Muscle of arm (tissue), 12 donors: ENCODE results near the gene ZNF584. TPM values are rescaled to one million over a fixed set of nuclear protein-coding genes. Genes with fewer than 3 reads are reported as not detected.

Source experiments
- DNase-seq: peaks from one replicate; pipeline ENCODE4 v3.0.0-alpha.2; 2013
- polyA plus RNA-seq, 12 donors: library from polyadenylated mRNA; unstranded; fragments of 120-200 nt; gene quantifications; one replicate each; pipeline ENCODE4 v1.2.1, GENCODE V29; 2013; ENCODE audit not compliant: insufficient read length in 12 of 12

Gene ZNF584
- polyA plus RNA-seq, 12 donors, result 4.6 to 7.0 (median 5.9) TPM; not detected in 2

DNA sequence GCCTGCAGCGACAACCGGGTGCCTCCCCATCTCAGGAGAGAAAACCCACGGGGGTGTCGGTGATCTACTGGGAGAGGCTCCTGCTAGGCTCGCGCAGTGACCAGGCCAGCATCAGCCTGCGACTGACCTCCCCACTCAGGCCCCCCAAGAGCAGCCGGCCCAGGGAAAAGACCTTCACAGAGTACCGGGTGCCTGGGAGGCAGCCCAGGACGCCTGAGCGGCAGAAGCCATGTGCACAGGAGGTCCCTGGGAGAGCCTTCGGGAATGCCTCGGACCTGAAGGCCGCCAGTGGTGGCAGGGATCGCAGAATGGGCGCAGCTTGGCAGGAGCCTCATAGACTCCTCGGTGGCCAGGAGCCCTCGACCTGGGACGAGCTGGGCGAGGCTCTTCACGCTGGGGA, 46.9 kb downstream of the ZNF584 start:
- no peak for DNase-seq

DNA sequence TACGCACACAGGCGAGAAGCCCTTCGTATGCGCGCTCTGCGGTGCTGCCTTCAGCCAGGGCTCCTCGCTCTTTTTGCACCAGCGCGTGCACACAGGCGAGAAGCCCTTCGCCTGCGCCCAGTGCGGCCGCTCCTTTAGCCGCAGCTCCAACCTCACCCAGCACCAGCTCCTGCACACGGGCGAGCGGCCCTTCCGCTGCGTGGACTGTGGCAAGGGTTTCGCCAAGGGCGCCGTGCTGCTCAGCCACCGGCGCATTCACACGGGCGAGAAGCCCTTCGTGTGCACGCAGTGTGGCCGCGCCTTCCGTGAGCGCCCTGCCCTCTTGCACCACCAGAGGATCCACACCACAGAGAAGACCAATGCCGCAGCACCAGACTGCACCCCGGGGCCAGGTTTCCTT, 47.7 kb downstream of the ZNF584 start:
- no peak for DNase-seq

DNA sequence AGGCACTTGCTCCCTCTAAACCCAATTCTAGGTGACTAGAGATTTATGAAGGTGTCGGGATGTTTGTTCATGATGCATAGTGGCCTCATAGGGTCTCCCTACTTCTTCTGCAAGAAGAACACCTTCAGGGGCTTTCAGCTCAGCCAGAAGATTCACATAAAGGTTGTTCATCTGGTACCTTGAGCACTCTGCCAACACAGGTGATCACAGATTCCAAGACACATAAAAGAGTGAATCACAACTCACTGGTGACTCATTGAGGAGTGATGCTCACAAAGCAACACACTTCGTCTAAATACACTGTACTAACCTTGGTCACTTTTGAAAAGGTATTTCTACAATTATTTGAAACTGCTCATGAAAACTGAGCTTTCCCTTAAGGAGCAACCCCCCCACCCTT, 51.6 kb downstream of the ZNF584 start:
- no peak for DNase-seq

DNA sequence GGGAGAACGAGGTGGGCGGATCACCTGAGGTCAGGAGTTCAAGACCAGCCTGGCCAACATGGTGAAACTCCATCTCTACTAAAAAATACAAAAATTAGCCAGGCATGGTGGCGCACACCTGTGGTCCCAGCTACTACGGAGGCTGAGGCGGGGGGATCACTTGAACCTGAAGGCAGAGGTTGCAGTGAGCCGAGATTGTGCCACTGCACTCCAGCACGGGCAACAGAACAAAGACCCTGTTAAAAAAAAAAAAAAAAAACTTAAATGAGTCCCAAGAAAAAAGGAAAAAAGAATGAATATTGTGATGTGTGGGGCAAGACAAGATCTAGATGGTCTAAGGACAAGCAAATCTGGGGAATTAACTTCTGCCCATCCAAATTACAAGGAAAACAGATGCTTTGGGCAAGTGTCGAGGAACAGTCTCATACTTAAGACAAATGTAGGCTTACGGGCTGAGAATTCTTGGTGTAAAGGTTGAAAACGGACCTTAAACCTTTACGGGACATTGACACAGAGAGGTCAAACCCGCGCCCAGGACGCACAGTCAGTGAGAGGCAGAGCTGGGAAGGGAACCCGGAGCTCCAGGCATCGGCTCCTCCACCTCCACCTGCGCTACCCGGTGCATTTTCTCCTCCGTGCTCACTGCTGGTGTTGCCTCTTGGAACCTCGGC, 57.8 kb downstream of the ZNF584 start:
- no peak for DNase-seq

DNA sequence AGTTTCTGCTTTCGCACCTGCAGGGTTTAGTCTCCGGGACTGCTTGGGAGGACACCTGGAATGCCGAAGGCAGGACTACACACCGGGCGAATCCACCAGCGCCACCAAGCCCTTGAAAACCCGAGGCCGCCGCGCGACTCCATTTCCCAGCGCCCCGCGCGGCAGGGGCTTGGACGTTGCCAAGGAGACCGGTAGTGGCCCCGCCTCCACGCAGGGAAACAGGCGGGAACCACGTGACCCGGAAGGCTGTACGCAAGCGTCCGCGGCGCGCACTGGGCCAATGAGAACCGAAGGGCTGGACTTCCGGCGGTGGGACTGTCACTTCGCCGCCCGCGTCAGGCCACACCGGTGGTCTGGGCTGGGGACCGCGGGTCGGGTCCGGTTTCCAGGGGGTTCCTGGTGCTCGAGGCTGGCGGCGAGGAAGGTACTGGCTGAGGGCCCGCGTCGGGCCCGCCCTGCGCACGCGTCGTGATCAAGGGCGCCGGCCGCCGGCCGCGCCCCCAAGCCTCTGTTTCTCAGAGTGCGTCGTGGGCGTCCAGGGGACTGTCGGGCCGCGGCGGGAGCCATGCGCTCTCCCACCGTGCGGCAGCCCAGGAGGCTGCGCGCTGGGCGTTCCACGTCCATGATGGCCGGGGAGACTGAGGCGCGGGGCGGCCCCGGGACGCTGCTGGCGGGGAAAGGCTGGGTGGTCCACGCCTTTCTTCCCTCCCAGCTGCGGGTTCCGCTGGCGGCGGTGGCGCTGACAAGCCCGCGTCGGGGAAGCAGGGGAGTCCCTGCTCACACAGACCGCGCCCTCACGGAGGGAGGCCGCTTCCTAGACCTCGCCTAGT, 58.5 kb downstream of the ZNF584 start, which contains the start of gene ZNF324:
Gene ZNF324, plus strand, starts transcription at position 321 of the 830 bp plus-strand sequence. CDS start 2,106 bp downstream, outside the sequence.
- peak; percentile 98 for DNase-seq

Other genes with a start within 250 kb of the ZNF584 start
- gene ZNF274, start 225.6 kb upstream of the ZNF584 start, polyA plus RNA-seq, result 10 to 100 TPM in 4 of 12 donors, 1 to 10 TPM in 7, not detected in 1; 7.6 to 21.2 (median 9.4) TPM
- gene ZNF544, start 179.7 kb upstream of the ZNF584 start, polyA plus RNA-seq, result 10 to 100 TPM in 11 of 12 donors, not detected in 1; 13.0 to 24.3 (median 16.1) TPM
- gene ZNF8, start 129.7 kb upstream of the ZNF584 start, polyA plus RNA-seq, result 1 to 10 TPM in 11 of 12 donors, not detected in 1; 4.0 to 7.0 (median 5.6) TPM
- 10 to 100 TPM in 11 of 12 donors, not detected in 1; 25.9 to 51.7 (median 28.4) TPM for gene ERVK3-1, start 103.3 kb upstream of the ZNF584 start, polyA plus RNA-seq
- 1 to 10 TPM in 10 of 12 donors, not detected in 2; 2.6 to 4.0 (median 3.1) TPM for gene ZSCAN22, start 81.7 kb upstream of the ZNF584 start, polyA plus RNA-seq
- 1 to 10 TPM in 10 of 12 donors, not detected in 2; 2.3 to 6.0 (median 2.9) TPM for gene A1BG, start 55.2 kb upstream of the ZNF584 start, polyA plus RNA-seq
- gene ZNF497, start 45.9 kb upstream of the ZNF584 start, polyA plus RNA-seq, result 1 to 10 TPM in 10 of 12 donors, not detected in 2; 1.6 to 3.0 (median 1.9) TPM
- 1 to 10 TPM in 8 of 12 donors, under 1 TPM in 3, not detected in 1; 0.65 to 8.8 (median 1.2) TPM for gene ZNF837, start 27.6 kb upstream of the ZNF584 start, polyA plus RNA-seq
- 1,000 to 10,000 TPM in 9 of 12 donors, 100 to 1,000 TPM in 2, not detected in 1; 942 to 1,724 (median 1,496) TPM for gene RPS5, start 21.4 kb upstream of the ZNF584 start, polyA plus RNA-seq
- gene RNF225, start 13.0 kb upstream of the ZNF584 start, polyA plus RNA-seq, result under 1 TPM in 1 of 12 donors, not detected in 11; 0.57 TPM
- 1 to 10 TPM in 11 of 12 donors, not detected in 1; 3.4 to 6.5 (median 5.3) TPM for gene ZNF132, start 31.5 kb downstream of the ZNF584 start, polyA plus RNA-seq
- 1 to 10 TPM in 10 of 12 donors, not detected in 2; 2.3 to 4.4 (median 3.1) TPM for gene ZNF324B, start 43.0 kb downstream of the ZNF584 start, polyA plus RNA-seq
- gene ZNF324, start 58.4 kb downstream of the ZNF584 start, polyA plus RNA-seq, result 10 to 100 TPM in 1 of 12 donors, 1 to 10 TPM in 10, not detected in 1; 3.8 to 11.7 (median 4.6) TPM
- gene ZNF446, start 67.7 kb downstream of the ZNF584 start, polyA plus RNA-seq, result 10 to 100 TPM in 1 of 12 donors, 1 to 10 TPM in 10, not detected in 1; 4.8 to 10.4 (median 6.8) TPM
- 1 to 10 TPM in 10 of 12 donors, not detected in 2; 2.0 to 4.1 (median 3.8) TPM for gene SLC27A5, start 103.3 kb downstream of the ZNF584 start, polyA plus RNA-seq
- 10 to 100 TPM in 2 of 12 donors, 1 to 10 TPM in 9, not detected in 1; 5.3 to 13.3 (median 8.3) TPM for gene ZBTB45, start 111.2 kb downstream of the ZNF584 start, polyA plus RNA-seq
- gene TRIM28, start 135.4 kb downstream of the ZNF584 start, polyA plus RNA-seq, result 100 to 1,000 TPM in 11 of 12 donors, not detected in 1; 218 to 448 (median 333) TPM
- gene CHMP2A, start 146.5 kb downstream of the ZNF584 start, polyA plus RNA-seq, result 100 to 1,000 TPM in 1 of 12 donors, 10 to 100 TPM in 10, not detected in 1; 63.8 to 111 (median 69.9) TPM
- gene UBE2M, start 150.0 kb downstream of the ZNF584 start, polyA plus RNA-seq, result 10 to 100 TPM in 11 of 12 donors, not detected in 1; 49.2 to 72.5 (median 64.6) TPM
- gene MZF1, start 164.7 kb downstream of the ZNF584 start, polyA plus RNA-seq, result 10 to 100 TPM in 10 of 12 donors, 1 to 10 TPM in 1, not detected in 1; 9.5 to 38.1 (median 13.8) TPM